HG02642 (cell line): Measurements from ENCODE around the gene AOPEP.

Source experiments
- ATAC-seq: cut with Tn5 transposase; IDR thresholded peaks from one replicate; pipeline ENCODE4 v1.9.1; 2021; ENCODE audit warnings: mild to moderate bottlenecking; ENCODE audit not compliant: unreplicated experiment, poor library complexity

The AOPEP gene

GRCh38 chr9:94885854-94886447 is 159.5 kb downstream of the AOPEP start:
- no peak for ATAC-seq

- no peak for ATAC-seq
Observed at GRCh38 chr9:94887721-94888120, 161.2 kb downstream of the AOPEP start.

GRCh38 chr9:94888775-94889174 is 162.3 kb downstream of the AOPEP start:
- no peak for ATAC-seq

GRCh38 chr9:94889628-94890027 is 163.1 kb downstream of the AOPEP start:
- no peak for ATAC-seq

- ATAC-seq: no peak
Observed at GRCh38 chr9:94891183-94891582, 164.7 kb downstream of the AOPEP start.

- no peak for ATAC-seq
Observed at GRCh38 chr9:94892675-94893074, 166.2 kb downstream of the AOPEP start.

- ATAC-seq: no peak
Observed at GRCh38 chr9:94894094-94894699, 167.7 kb downstream of the AOPEP start.

- no peak for ATAC-seq
Observed at GRCh38 chr9:94895668-94896067, 169.2 kb downstream of the AOPEP start.

GRCh38 chr9:94896512-94896911 is 170.0 kb downstream of the AOPEP start:
- no peak for ATAC-seq

GRCh38 chr9:94899464-94900221 is 173.1 kb downstream of the AOPEP start:
- no peak for ATAC-seq

- ATAC-seq: no peak
Observed at GRCh38 chr9:94900222-94901018, 173.9 kb downstream of the AOPEP start.

GRCh38 chr9:94901019-94901363 is 174.5 kb downstream of the AOPEP start:
- no peak for ATAC-seq

GRCh38 chr9:94903961-94904421 is 177.5 kb downstream of the AOPEP start:
- no peak for ATAC-seq

- ATAC-seq: no peak
Observed at GRCh38 chr9:94904806-94905205, 178.3 kb downstream of the AOPEP start.

GRCh38 chr9:94905606-94906005 is 179.1 kb downstream of the AOPEP start:
- ATAC-seq: no peak

- ATAC-seq: no peak
Observed at GRCh38 chr9:94906181-94906580, 179.7 kb downstream of the AOPEP start.

- ATAC-seq: no peak
Observed at GRCh38 chr9:94906713-94907112, 180.2 kb downstream of the AOPEP start.

GRCh38 chr9:94907264-94907936 is 180.9 kb downstream of the AOPEP start:
- no peak for ATAC-seq

GRCh38 chr9:94908011-94908563 is 181.6 kb downstream of the AOPEP start:
- ATAC-seq: no peak
